Measurements from ENCODE around the gene ZNF699. TPM values are rescaled to one million over a fixed set of nuclear protein-coding genes. Genes with fewer than 3 reads are reported as not detected.
"Not testable (repeated sequence)": the region's sequence is repeated elsewhere in the genome, so short reads cannot be mapped to it uniquely, and the experiment has no call there.

ZNF699 gene
- total RNA-seq, 3 donors from 2014 or later, result 2.7 to 6.2 (median 4.4) TPM

DNA sequence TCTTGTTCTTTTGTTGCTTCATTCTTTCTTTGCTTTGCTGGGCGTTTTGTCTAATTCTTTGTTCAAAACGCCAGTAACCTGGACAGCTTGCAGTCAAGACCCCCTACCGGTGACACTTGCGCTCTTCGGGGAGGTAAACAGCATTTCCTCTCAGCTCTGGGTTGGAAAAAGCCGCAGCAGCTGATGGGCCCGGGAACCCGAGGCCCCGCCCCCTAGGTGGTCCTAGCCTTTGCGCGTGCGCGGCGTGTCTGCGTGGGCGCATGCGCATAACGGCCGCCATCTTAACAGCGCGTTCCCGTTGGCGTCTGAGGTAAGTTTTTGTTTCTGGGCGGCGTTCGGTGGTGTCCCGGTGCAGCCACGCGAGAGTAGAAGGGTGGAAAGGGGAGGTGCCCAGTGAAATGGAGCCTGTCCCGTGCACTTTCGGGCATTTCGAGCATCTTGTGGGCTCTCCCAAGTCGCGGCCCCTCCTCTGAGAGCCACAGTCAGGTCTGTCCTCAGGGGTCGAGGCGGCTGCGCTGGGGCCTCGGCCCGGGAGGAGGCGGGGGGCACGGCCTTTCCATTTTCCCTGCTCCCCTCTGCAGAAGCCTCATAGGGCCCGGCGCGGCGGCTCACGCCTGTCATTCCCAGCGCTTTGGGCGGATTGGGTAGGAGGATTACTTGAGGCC lies 14.4 kb upstream of the ZNF699 start, which contains the start of gene ZNF559:
ZNF559 (plus strand) TSS at position 261 of the 665 bp plus-strand sequence. CDS start 14,371 bp downstream, outside the sequence.
- TF ChIP-seq, protein P1, sequence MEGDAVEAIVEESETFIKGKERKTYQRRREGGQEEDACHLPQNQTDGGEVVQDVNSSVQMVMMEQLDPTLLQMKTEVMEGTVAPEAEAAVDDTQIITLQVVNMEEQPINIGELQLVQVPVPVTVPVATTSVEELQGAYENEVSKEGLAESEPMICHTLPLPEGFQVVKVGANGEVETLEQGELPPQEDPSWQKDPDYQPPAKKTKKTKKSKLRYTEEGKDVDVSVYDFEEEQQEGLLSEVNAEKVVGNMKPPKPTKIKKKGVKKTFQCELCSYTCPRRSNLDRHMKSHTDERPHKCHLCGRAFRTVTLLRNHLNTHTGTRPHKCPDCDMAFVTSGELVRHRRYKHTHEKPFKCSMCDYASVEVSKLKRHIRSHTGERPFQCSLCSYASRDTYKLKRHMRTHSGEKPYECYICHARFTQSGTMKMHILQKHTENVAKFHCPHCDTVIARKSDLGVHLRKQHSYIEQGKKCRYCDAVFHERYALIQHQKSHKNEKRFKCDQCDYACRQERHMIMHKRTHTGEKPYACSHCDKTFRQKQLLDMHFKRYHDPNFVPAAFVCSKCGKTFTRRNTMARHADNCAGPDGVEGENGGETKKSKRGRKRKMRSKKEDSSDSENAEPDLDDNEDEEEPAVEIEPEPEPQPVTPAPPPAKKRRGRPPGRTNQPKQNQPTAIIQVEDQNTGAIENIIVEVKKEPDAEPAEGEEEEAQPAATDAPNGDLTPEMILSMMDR (IDR thresholded peaks at IDR 0.05), result no peak
- H3K4me3 ChIP-seq, result peak within 1 kb of the TSS; percentile 63
- intact Hi-C loops (cut with DNase I, micrococcal nuclease), result no loop called here
- ATAC-seq (peak; percentile 99), DNase-seq (peak; percentile 95 to 97 (median 95))
- H3K4me1 ChIP-seq (ENCODE audit: low read depth), result no peaks in the 10 kb centered on the region
- peaks cover 52% of the 10 kb centered on the region for H3K9me3 ChIP-seq
- H3K36me3 ChIP-seq (ENCODE audit: low read depth), result no peaks in the 10 kb centered on the region

DNA sequence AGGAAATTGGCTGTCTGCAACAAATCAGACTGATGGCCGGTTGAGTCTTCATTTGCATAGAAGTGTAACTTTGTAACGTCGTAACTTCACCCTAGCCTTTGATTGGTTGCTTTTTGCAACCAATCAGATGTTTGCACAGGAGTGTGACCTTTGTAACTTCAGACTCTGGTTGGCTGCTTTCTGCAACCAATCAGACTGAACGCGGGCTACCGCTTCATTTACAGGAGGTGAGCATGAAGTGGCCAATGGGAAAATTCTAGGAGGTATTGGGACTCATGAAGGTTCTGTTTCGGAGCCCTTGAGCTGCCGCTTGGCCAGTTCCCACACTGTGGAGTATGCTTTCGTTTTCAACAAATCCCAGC lies 13.9 kb upstream of the ZNF699 start:
- H3K4me1 ChIP-seq (ENCODE audit: low read depth), result no peaks in the 10 kb centered on the region
- peak in 2 of 3 donors; percentile 52 to 66 for DNase-seq
- H3K36me3 ChIP-seq (ENCODE audit: low read depth), result no peaks in the 10 kb centered on the region
- peak overlapping the region; percentile 63 for H3K4me3 ChIP-seq
- ATAC-seq, result peak; percentile 62
- TF ChIP-seq, protein P1 (IDR thresholded peaks at IDR 0.05), result no peak
- H3K9me3 ChIP-seq, result peaks cover 47% of the 10 kb centered on the region
- intact Hi-C loops (cut with DNase I, micrococcal nuclease), result no loop called here

DNA sequence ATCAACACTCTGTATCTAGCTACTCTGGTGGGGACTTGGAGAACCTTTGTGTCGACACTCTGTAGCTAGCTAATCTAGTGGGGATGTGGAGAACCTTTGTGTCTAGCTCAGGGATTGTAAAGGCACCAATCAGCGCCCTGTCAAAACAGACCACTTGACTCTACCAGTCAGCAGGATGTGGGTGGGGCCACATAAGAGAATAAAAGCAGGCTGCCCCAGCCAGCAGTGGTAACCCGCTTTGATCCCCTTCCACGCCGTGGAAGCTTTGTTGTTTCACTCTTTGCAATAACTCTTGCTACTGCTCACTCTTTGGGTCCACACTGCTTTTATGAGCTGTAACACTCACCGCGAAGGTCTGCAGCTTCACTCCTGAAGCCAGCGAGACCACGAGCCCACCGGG lies 12.6 kb upstream of the ZNF699 start:
- peaks cover 33% of the 10 kb centered on the region for H3K9me3 ChIP-seq
- H3K4me3 ChIP-seq; ATAC-seq; intact Hi-C loops (cut with DNase I, micrococcal nuclease); H3K36me3 ChIP-seq (ENCODE audit: low read depth); H3K4me1 ChIP-seq (ENCODE audit: low read depth); DNase-seq: not testable (repeated sequence)

DNA sequence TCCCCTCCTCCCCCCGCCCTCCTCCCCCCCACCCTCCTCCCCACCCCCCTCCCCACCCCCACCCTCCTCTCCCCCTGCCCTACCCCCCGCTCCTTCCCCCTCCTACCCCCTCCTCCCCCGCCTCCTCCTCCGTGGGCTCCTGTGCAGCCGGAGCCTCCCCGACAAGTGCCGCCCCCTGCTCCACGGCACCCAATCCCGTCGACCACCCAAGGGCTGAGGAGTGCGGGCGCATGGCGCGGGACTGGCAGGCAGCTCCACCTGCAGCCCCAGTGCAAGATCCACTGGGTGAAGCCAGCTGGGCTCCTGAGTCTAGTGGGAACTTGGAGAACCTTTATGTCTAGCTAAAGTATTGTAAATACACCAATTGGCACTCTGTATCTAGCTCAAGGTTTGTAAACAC lies 12.1 kb upstream of the ZNF699 start:
- peaks cover 29% of the 10 kb centered on the region for H3K9me3 ChIP-seq
- intact Hi-C loops (cut with DNase I, micrococcal nuclease); H3K36me3 ChIP-seq (ENCODE audit: low read depth); H3K4me3 ChIP-seq; DNase-seq; ATAC-seq; H3K4me1 ChIP-seq (ENCODE audit: low read depth): not testable (repeated sequence)

DNA sequence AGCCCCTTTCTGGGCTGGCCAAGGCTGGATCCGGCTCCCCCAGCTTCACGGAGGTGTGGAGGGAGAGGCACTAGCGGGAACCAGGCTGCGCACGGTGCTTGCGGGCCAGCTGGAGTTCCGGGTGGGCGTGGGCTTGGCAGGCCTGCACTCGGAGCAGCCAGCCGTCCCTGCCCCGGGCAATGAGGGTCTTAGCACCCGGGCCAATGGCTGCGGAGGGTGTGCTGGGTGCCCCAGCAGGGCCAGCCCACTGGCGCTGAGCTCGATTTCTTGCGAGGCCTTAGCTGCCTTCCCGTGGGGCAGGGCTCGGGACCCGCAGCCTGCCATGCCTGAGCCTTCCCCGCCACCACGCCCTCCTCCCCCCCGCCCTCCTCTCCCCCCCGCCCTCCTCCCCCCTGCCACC lies 11.7 kb upstream of the ZNF699 start:
- no peak for ATAC-seq
- TF ChIP-seq, protein P1 (IDR thresholded peaks at IDR 0.05), result no peak
- intact Hi-C loops (cut with DNase I, micrococcal nuclease), result no loop called here
- no peak overlapping the region for H3K4me3 ChIP-seq
- H3K9me3 ChIP-seq, result peaks cover 25% of the 10 kb centered on the region
- H3K36me3 ChIP-seq (ENCODE audit: low read depth), result no peaks in the 10 kb centered on the region
- no peaks in the 10 kb centered on the region for H3K4me1 ChIP-seq (ENCODE audit: low read depth)
- DNase-seq, result no peak

DNA sequence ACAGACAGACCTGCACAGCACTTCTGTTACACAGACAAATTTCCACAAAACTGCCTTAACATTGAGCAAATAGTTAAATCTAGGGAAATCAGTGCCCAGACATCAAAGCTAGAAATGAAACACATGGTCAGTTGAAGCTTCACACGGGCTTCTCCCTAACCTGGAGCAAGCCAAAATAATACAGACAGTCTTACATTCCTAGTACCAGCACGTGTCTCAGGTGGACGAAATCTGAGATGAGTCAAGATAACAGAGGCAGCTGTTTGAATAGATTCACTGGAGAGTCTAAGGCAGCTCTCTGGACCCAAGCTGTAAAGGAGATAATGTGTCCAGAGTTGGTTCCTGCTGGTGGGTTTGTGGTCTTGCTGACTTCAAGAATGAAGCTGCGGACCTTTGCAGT lies 4.1 kb upstream of the ZNF699 start:
- Histone ChIP-seq H3K4me1 (ENCODE audit: low read depth) (no peaks in the 10 kb centered on the region), H3K36me3 (ENCODE audit: low read depth) (no peaks in the 10 kb centered on the region), H3K9me3 (peaks cover 10% of the 10 kb centered on the region), H3K4me3 (no peak overlapping the region)
- no peak for DNase-seq
- TF ChIP-seq, protein P1 (IDR thresholded peaks at IDR 0.05), result no peak
- ATAC-seq, result no peak
- intact Hi-C loops (cut with DNase I, micrococcal nuclease), result no loop called here

Data from mucosa of descending colon (tissue), 3 donors.